ENCODE measurements around the gene IST1.
"Not testable (repeated sequence)": the region's sequence is repeated elsewhere in the genome, so short reads cannot be mapped to it uniquely, and the experiment has no call there.

The IST1 gene

DNA sequence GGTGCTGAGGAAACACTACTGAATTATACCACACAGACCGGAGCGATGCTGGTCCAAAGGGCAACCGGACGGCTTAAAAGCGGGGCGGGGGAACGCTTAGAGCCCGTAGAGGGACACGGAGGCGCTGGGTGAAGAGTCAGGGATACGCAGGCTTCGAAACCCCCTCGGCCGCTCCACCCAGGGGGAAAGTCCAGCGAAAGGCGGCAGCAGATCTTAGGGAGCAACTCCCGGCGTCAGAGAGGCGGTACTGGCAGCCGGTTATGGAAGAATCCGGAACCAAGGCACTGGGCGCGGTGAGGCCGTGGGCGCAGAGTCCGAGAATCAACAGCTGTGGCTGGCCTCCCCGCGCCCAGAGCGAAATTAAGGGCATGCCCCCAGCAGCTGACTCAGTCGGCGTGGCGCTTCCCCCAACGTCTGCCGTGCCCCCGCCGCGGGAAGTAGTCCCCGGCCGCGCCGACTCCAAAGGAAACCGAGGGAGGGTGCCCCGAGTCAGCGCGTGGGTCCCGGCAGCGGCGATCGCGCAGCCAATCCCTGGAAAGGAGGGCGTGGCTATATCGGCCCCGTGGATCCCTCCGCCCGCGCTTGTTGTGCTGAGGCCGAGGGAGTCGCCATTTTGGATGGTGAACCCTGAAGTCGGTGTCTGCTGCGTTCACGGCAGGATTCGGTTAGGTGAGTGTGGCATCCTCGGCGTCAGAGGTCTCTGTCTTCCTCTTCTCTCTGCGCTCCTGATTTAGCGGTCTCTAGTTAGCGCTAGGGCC, at the start of gene IST1:
Gene IST1, plus strand, starts transcription at position 611 of the 758 bp plus-strand sequence. CDS start 20,110 bp downstream, outside the sequence.
- DNase-seq (ENCODE audit: low read depth in 2 of 2), result peak; percentile 98

DNA sequence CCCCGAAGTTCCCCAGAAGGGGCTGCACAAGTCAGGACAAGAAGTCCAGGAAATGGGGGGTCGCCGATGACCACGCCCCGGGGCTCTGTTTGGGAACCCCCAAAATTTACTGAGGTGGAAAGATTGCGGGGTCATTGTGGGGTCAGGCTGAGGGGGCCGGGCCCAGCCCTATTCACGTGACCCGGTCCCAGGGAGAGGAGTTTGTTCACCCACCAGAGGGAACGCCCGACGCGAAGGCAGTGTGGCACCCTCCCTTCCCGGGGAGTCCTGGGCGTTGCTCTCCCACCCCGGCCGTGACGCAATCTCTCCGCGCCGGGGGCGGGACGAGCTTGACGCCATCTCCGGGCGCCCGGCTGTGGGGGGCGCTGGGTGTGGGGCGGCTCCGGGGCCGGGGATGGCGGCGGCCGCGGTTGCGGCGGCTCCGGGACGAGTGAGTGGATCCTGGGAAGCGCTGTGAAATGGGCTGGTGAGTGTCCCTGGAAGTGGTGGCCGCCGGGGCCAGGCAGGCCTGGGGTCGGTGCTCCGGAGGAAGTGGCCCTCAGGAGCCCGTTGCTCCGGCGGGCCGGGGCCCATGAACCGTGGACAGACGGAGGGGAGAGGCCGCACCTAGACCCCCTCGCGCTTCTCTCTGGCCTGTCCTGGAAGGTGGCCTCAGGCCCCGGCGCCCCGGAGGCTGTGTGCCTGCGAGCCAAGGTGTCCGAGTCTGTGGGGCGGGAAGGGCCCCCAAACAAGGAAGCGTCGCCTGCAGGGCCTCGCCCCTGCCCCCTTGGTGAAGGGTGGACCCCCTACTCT, 49.5 kb upstream of the IST1 start, which contains the start of gene ATXN1L:
Gene ATXN1L, plus strand, starts transcription at position 338 of the 792 bp plus-strand sequence. CDS start 3,765 bp downstream, outside the sequence.
- DNase-seq (ENCODE audit: low read depth in 2 of 2), result peak; percentile 87 to 91

DNA sequence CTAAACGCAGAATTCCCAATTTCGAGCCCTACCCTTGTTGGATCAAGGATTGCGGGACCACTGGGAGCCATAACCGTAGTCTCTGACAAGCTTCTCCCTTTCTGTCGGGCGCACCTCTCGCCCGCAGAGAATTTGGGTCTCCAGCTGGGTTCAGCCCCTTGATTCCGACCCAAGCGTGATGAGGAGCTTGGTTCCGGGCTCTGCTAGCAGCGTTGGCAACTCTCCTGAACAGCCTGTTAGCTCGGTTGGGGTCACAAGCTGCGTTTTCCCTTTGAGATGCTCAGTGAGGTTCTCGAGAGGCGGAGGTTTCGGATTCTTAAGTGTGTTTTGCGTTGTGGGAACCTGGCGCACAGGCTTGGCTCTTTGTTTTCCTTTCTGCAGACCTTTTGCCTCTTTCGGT, 48.9 kb upstream of the IST1 start:
- no peak for DNase-seq (ENCODE audit: low read depth in 2 of 2)

DNA sequence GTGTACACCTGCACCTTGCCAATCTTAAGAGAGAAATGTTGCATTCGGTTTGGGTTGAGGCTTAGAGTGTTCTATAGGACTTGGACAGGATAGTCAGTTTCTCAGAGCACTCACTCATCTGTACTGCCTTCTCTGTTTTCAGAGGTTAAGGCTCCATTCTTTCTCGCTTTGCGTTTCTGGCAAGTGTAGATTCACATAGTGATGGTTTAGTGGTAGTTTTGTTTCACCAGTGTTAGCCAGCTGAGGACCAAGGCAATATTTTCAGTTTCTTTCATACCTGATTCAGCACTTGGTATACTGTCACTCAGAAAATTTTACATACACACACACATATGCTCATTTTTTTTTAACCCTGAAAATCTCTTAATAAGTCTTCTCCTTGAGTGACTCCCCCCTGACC, 48.2 kb upstream of the IST1 start:
- no peak for DNase-seq (ENCODE audit: low read depth in 2 of 2)

DNA sequence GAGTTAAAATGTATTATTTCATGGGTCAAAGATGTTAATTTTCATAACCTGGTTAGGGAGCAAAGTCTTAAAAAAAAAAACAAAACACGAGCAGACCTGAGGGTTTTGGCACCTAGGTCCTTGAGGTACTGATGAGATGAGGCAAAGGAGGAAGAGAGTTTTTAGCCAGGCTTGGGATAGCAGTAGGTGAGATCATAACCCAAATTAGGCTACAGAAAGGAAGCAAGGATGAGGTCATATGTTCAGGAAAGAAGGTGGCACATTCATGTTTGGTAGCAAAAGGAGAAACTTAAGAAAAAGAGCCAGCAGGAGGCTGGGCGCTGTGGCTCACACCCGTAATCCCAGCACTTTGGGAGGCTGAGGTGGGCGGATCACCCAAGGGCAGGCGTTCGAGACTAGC, 46.7 kb upstream of the IST1 start:
- DNase-seq (ENCODE audit: low read depth in 2 of 2), result no peak

DNA sequence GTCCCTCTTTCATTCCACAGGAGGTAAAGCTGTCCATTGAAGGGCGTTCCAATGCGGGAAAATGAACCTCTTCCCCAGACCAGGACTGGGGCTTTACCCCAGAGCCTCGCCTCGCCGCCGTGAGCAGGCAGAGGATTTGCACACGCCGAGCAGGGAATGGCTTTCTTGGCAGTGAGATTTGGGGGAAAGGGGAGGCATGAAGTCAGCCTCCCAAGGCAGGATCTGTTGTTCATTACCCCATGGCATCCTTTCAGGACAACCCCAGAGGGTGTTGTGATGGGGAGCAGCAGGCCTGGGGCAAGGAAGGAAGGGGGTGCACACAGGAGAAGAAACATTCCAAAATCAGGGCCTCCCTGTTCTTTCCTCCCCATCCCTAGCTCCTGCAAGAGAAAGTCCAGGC, 43.6 kb upstream of the IST1 start:
- no peak for DNase-seq (ENCODE audit: low read depth in 2 of 2)

DNA sequence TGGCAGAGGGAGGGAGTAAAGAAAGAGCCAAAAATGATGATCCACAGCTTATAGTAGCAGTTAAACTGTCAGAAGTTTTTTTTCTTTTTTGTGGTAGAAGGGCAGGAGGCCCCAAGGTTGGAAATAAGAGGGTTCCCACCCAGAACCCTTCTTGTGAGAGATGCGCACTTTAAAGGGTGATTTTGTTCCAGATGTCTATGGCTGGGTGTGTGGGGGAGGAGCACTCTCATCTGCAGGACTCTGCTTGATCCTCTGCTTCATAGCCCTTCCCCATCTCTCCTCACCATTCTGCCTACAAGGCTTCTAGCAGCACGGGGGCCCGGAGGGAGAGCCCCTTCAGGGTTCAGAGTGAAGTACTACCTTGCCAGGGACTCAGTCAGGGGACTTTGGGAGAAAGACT, 43.2 kb upstream of the IST1 start:
- no peak for DNase-seq (ENCODE audit: low read depth in 2 of 2)

DNA sequence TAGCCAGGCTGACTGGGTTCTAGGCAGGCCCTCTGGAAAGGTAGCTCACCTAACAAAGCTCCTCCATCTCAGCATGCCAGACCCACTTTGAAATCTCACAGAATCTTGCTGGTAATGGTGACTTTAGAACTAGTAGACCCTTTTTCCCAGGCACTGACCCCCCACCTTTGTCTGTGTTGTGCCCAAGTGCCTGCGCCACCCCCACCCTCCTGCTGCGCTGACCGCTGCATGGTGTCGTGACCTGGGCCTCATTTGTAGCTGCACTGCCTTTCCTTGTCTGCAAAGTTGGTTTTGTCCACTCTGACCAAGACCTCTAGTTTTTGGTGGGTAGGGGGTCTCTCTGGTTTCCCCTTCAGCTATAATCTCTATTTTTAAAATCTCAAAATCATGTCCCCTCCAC, 42.8 kb upstream of the IST1 start:
- no peak for DNase-seq (ENCODE audit: low read depth in 2 of 2)

DNA sequence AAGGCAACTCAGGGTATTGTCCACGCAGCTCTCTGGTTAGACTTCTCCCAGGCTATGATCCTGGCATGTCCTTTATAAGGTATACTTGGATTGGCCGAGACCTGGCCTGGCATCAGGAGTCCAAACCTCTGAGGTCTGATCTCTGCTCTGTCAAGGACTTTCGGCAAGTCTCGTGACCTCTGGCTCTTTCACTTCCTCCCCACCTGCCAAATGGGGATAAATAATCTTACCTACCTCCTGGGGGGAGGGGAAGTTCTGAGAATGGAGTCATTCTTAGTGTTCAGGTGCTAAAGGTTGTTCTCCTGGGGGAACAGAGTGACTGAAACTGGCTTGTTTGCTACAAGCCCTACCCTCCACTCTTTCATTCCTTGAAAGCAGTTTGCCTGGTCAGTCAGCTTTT, 41.9 kb upstream of the IST1 start:
- no peak for DNase-seq (ENCODE audit: low read depth in 2 of 2)

DNA sequence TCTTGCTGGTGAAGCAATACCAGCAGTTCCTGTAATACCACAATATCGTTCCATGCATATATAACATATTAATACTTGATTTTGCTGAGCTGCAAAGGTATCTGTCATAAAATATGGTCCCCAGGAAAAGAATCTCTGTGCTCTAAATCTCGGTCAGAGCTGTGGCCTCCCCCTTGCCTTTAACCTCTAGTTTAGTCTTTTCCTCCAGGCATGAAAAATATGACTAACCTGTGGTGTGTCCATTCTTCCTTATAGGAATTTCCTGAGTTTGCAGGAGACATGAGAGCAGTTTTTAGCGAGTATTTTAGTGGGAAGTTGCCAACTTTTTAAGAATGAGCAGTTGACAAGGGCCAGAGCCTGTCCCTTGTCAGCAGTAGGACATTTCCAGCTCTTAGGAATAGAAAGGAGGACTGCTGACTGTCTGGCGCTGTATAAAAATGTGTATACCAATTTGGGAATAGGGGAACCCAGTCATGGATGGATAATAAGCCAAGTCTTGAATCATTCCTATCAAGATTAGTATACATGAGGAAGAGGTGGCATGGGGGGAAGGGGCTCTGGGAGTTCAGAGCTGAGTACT, 40.9 kb upstream of the IST1 start:
- no peak for DNase-seq (ENCODE audit: low read depth in 2 of 2)

DNA sequence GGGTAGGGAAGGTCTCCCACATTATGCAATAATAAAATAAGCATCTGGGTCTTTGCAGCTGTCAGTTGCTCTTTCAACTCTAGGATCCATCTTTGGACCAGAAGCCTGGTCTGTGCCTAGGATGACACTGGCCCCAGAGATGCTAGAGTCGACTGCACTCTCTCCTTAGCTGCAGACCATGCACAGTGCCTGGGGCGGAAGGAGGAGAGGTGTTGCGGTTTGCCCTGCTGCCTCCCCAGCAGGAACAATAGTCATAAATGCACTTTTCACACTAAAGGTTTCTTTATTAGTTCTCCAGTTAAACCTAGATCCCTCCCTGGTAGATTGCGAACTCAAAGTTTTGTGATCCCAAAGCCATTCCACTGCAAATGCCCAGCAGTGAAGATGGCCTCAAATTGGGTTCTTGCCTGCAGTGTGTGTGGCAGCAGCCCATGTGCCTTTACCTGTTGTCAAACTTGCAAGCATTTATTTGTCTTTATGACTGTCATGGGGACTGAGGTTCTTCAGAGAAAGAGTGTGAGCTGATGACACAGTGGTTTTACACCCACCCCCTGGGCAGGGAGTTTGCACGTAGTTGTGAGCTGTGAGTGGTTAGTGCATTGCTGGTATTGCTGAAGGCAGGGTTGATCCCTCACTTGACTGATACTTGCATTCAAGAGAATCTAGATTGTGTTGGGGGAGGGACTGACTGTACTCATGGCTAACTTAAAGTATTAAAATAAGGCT, 39.2 kb upstream of the IST1 start:
- no peak for DNase-seq (ENCODE audit: low read depth in 2 of 2)

DNA sequence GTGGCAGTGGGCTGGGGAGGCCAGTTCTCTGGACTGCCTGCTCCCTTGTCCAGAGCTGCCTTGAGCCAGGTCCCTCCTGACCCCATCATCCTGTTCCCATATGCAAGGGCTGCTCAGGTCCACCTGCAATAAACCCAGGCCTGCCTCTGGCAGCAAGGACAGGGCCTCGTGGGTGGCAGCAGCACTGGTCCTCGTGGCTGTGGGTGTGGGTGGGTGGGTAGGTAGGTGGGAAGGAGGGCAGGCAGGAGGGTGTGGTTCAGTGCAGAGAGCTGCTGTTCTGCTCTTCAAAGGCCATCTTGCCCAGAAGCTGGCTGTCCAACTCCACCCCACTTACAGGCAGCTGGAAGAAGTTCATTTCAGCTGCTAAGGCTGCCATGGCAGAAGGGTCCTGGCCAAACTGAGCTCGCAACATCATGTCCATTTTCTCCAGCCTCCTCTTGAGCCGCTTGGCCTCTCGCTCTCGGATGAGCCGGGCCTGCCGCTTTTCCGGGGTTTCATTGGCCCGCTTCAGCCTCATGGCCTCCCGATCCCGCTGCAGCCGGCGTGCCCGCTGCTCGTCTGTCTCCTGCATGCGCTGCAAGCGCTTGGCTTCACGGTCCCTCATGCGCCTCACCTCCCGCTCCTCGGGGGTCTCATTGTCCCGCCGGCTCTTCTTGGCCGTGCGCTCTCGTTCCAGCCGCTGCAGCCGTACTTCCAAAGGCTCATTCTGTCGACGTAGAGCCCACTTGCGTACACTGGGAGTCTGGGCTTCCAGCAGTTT, 35.4 kb upstream of the IST1 start:
- no peak for DNase-seq (ENCODE audit: low read depth in 2 of 2)

DNA sequence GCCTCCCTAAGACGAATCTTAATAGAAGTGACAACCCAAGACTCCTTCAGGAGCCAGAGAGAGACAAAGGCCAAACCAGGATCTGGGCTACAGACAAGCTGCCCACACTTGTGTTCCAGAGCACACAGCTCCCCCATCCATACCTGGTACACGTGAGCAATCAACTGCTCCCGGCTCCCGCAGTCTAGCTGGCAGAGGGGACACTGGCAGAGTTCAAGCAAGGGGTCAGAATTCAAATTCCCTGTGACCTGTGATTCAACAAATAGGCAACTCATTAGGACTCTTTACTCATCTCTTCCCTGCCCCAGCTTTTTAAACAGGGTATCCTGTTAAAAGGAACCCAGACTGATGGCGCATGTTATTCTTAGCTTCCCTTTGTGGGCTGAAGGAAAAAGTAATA, 31.3 kb upstream of the IST1 start:
- DNase-seq (ENCODE audit: low read depth in 2 of 2), result no peak

DNA sequence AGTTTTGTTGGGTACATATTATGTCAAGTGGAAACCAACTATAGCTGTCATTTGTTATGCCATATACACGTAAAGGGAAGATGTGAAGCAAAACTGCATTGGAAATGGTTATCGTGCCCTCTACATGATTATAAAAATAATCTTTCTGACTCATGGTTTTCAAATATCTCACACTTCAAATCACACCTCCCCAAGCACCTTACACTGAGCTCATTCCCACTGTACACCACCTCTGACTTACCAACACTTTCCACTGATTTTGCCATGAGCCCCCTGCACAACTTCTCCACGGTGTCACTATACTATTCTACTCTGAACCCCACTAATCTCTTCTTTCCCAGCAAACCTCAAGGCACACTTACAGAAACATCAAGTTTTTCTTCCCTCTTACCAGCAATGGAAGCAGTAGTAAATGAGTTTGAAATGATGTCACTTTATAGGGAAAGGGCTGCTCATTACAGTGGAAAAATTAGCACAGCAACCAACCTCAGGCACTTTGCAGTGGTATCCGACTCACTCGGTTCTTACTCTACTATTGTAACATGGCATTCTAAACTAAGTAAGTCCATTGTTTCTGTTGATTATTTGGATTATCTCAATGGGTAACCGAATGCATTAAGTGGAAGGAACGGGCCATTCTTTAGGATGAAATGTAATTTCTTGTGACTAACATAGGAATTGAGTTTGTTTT, 30.0 kb upstream of the IST1 start:
- DNase-seq (ENCODE audit: low read depth in 2 of 2), result no peak

DNA sequence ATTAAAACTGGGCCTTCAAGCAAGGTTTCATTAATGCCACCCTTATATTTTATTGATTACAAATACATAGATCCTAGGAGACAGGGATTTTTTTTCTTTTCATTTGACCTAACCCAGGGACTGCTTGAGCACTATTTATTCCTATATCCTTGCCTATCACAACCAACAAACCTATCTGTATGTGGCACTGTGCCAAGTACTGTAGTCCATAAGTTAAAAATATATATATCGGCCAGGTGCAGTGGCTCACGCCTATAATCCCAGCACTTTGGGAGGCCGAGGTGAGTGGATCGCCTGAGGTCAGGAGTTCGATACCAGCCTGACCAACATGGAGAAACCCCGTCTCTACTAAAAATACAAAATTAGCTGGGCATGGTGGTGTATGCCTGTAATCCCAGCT, 28.2 kb upstream of the IST1 start:
- DNase-seq (ENCODE audit: low read depth in 2 of 2), result not testable (repeated sequence)

DNA sequence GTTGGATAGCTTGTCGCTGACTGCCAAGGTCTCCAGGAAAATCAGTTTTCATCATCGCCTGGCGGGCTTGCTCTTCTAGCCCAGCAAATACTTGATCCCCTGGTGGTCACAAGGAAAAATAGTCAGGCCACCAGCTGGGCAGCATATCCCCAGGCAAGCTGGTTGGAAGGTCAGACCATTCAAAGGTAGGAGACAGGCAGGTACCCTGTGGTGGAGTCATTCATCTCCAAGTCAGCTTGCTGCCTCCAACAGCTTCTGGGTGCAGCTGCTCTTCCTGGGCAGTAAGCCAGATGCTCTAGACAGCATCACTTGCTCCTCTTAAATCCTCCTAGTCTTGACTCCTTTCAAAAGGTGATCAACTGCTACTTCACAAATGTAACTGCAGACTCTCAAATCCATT, 27.4 kb upstream of the IST1 start:
- no peak for DNase-seq (ENCODE audit: low read depth in 2 of 2)

DNA sequence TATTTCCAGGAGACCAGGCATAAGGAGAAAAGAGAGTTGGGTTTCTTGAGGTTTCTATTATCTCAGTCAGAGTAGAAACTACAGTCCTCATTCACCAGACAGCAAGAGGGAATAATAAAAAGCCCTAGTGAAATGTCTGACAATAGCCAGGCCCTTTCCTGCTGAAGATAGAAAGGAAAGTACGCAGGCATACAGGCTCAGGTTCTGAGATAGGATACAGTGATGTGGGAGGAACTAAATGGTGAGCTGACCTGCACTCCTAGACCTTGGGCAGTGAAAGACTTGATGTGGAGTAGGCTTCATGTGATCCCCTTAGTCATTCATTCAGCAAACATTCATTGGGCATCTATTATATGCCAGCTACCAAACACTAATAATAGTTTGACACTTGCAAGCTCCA, 26.2 kb upstream of the IST1 start:
- DNase-seq (ENCODE audit: low read depth in 2 of 2), result no peak

DNA sequence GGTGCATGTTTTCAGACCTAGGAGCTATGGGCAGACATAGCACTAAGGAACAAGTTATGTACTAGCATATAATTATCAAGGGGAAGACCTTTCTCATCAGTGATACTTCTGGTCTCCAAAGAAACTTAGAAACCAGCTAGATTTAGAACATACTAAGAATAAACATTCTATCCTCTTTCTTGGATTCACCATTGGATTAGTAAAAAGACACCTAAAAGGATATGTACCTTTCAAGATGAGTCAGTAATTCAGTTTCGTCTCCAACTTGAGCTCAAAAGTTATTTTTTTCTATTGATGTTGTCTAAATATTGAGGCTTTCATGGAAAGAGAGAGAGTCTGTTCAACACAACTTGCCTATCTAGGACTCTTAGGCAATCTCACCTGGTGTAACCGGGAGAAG, 24.5 kb upstream of the IST1 start:
- no peak for DNase-seq (ENCODE audit: low read depth in 2 of 2)

DNA sequence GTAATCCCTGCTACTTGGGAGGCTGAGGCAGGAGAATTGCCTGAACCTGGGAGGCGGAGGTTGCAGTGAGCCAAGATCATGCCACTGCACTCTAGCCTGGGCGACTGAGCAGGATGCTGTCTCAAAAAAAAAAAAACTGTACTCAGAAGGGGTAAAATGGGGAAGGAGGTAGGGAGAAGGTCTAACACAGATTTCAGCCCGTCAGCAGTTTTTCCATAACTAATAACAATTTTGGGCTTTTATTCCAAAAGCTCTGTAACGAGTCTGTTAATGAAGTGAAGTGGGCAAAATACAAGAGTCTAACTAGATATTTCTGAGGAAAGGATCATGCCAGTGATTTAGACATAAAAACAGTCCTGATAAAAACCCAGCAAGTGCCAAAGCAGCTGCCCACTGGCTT, 22.1 kb upstream of the IST1 start:
- DNase-seq (ENCODE audit: low read depth in 2 of 2), result no peak

DNA sequence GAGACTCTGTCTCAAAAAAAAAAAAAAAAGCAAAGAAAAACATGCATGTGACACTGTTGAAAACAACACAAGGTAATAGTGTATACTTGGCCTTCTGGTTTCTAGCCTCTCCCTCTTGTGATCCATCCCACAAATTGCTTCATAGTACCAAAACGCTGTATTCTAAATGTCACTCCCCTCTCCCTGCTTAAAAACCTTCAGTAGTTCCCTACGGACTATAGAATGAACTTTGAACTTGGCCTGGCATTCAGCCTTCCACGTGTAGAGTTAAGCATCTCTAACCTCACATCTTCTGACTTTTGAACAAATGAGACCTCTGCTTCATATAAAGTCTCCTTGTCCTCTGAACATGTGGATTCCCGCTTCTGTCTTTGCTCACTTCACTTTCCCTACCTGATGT, 16.4 kb upstream of the IST1 start:
- DNase-seq (ENCODE audit: low read depth in 2 of 2), result no peak

DNA sequence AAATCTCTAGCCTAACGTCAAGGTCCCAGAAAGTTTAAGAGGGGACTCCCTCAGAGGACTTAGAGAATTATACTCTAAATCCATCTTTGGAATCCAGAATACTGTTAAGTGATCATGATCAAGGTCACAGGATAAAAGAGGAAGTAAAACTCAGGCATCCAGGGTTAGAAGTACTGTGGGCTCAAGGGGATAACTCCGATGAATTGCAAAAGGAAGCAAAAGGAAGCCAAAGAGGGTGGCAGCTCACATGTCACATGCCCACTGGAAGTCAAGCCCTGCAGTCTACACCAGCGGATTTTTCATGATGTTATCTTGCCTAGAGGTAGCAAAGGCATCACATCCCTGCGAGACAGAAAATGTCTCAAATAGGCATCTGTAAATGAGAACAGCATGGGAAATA, 15.2 kb upstream of the IST1 start:
- no peak for DNase-seq (ENCODE audit: low read depth in 2 of 2)

All from stimulated activated CD8-positive, alpha-beta memory T cell treated with anti-CD3 and anti-CD28 coated beads, Interleukin-2, amount 100 ng/mL, for 48 hours (primary cell).